T-helper 9 cell (primary cell): Measurements from ENCODE around the gene SCN8A.

ENCODE experiments used
- DNase-seq: peaks from one replicate; pipeline ENCODE4 v3.0.0-alpha.2; 2020

Gene SCN8A

DNA sequence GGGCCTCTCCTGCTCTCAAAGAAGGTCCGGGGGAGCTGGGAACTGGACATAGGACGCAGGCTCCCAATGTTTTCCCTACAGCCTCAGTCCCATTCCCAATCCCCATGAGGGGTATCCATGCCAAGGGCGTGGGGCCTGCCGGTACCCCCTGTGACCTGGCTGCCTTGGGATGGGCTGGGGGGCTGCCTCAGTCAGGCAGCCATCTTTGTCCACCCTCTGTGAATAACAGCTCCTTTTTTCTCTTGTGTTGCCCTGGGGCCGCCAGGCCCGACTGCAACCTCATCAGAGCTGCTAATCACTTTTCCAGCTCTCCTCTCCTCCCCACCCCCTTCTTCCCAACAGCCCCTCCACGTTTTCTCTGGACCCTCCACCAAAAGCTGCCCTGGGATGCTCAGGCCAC, 246.3 kb downstream of the SCN8A start:
- DNase-seq: no peak

DNA sequence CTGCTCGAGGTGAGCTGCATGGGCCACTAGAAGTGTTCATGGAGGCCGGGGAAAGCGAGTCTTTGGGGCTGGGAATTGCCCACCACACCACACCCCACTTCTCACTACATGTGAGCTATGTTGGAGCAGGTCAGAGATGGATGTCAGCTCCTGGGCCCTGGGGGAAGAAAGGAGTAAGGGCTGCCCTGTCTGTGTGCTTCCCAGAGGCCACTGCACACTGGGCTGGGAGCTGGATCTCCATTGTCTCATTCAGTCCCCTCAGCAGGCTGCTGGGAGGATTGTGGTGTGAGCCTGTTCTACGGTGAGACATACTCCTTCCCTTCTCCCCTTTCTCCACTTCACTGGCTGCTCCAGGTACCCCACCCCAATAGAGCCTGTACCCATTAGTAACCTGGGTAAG, 247.0 kb downstream of the SCN8A start:
- DNase-seq: no peak

DNA sequence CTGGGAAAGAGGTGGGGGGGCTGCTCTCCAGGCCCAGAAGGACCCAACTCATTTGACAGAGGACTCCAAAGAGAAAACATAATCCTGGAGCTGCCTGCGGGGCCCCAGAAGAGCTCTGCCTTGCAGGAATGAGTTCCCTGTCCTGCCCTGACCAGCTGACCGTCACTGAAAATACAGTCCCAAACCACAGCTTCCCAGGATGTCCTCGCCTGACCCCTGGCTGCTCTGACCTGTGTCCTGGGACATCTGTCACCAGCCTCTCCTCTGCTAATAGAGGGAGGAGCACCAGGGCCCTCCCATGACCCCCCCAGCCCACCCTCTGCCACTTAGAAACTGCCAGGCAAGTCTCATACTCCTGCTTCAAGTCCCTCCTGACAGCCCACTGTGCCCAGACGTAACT, 247.7 kb downstream of the SCN8A start:
- DNase-seq: no peak

DNA sequence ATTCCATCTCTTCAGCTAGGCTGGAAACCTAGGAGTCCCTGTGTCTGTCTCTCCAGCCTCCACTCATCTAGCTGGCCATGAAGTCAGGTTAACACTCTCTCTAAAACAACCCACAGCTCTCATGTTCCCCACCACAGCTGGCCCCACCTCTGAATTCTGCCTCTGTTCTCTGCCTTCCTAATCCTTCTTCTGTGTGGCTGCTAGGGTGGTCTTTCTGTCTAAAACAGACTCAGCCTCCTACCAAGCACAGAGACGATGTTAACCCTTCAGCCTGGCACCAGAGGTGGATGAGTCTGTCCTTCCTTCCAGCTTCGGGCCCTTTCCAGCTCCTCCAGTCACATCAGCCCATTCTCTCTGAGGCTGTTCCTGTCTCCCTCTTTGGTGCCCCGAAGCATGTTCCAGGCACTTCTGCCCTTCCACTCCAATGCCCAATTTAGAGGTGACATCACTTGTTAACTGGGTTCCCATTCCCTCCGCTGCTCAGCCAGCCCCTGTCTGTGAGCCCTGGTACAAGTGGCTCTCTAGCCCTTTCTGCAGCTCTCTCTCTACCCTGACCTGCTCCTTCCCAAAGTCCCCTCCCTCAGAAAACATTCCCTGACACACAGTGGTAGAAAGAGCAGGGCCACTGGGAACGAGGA, 248.4 kb downstream of the SCN8A start:
- no peak for DNase-seq

DNA sequence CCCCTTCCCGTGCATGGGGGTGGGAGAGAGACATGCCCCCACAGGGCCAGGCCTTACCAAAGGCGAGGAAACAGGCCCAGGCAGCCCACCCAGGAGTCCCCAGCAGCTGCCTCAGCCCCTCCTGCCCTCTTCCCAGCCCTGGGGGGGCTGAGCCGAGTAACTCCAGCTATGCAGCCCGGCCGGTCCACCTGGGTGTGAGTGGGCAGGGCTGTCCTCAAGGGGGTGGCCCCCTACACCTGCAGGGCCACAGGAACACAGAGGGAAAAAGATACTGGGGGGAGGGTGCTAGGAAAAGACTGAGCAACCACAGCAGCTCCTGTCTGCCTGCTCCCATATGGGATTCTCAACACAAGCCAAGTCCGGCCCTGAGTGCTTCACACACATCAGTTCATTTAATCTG, 249.9 kb downstream of the SCN8A start:
- no peak for DNase-seq

DNA sequence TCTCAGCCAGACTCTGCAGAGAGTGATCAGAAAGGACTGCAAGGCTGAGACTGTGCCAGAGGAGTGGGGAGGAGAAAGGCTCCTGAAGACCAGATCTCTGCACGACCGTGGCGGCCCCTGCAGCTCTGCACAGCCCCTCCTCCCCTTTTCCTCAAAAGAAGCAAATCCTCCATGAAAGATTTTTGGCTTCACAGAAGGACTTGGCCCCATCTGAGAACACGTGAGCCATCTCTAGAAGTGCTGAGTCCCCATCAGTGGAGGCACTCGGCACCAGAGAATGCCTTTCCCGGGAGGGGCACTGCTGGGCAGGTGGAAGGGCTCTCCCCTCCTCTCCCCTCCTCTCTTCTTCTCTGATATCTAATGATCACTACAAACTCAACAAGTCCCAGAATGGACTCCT, 250.7 kb downstream of the SCN8A start:
- DNase-seq: no peak

DNA sequence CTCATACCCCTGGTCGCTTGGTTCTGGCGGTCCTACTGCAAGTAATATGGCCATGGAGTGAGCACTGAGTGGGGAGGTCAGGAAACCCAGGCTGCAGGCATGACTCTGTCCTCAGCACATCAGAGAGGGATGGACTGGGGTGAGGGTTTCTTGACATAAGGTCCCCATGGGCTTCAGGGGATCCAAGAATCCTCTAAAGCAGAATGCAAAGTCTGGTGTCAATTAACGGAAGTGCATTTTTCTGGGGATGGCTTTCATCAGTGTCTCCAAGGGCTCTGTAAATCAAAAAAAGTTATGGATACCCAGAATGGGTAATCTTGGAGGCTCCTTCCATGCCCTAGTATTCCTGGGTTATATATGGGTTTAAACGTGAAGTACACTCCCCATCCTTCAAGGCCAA, 253.8 kb downstream of the SCN8A start:
- no peak for DNase-seq

DNA sequence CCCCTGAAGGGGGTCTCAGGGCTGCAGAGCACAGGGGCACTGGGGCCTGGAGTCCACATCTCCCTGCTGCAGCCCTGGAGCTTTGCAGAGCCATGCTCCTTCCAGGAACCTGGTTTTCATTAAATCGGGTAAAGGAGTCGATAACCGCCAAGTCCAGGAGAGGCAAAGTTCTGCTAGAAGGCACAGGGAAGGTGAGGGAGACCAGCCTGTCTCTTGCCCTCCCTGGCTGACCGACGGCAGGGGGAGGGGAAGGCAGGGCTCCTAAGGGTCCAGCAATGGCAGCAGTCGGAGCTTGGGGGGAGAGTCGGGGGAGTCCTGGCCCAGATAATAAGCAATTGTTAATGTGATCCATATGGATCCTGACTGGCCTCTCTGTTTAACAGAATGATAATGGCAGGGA, 254.4 kb downstream of the SCN8A start:
- no peak for DNase-seq

DNA sequence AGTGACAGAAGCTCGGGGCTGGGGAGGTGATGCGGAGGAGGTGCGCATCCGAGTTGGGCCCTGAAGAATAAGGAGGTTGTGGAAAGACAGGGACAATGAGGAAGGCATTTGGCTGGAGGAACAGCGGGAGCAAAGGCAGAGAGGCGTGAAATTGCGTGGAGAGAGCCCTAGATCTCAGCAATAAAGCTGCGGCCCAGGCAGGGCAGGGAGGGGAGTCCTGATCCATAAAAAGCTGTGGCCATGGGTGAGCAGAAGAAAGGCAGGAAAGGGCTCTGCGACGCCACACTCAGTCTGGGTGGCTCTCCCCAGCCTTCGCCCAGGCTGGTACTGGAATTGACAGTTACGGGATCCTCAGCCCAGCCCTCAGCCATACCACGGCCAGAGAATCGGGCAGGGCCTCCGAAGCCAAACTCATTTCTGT, 255.2 kb downstream of the SCN8A start:
- no peak for DNase-seq

DNA sequence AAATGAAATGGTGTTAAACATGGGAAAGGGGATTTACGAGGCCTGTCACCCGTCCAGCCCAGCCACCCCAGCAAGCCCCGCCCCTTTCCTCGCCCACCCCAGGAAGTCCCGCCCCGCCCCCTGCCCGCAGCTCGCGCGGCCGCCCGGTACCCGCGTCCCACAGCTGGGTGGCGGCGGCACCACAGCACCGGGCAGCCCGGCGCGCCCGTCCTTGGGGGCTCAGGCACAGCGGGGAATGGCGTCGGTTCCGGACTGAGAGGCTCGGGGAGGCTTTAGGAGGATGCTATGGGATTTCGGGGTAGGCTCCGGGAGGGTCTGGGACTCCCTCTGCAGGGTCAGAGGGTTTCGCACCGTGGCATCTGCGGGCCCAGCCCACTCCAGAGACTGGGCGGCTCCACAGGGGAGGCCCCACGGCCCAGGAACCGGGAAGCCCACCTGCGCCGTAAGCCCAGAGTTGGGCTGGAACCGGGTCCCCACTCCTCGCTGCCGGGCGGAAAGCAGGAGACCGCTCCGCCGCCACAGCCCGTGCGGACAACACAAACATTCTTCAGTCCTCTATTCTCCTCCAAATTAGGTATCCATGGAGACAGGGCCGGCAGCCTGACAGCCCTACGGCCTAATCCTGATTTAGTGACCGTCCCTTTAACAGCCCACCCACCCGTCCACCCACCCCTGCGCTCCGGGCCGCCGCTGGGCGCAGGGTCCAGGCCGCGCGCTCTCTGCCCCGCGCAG, 256.0 kb downstream of the SCN8A start:
- peak; percentile 27 for DNase-seq

DNA sequence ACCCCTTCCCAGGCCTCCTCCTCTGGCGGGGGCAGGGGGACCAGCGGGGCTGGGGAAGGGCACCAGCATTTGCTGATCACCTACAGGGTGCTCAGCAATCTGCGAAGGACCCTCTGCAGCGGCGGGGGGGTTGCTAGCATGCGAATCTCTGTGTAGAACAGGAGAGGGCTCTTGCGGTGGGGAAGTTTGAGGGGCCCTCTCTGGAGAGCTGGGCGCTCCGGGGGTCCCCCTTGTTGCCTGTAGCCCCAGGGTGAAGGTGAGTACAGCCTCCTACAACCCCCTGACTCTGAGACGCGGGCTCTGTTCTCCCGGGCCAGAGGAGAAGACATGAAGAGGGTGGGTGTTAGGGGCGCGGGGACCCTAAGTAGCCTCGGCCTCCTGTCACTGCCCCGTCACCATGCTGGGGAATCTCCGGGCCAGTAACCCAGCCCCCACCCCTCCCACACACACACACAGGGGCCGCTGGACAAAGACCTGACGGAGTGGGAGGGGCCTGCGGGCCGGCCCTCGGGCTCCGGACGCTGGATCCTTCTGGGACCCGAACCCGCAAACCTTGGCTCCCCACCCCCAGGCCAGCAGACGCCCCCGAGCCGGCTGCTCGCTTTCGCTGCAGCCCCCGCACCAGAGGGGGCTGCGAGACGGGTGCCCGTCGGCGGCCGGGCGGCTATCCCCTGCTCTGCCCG, 256.8 kb downstream of the SCN8A start:
- no peak for DNase-seq

DNA sequence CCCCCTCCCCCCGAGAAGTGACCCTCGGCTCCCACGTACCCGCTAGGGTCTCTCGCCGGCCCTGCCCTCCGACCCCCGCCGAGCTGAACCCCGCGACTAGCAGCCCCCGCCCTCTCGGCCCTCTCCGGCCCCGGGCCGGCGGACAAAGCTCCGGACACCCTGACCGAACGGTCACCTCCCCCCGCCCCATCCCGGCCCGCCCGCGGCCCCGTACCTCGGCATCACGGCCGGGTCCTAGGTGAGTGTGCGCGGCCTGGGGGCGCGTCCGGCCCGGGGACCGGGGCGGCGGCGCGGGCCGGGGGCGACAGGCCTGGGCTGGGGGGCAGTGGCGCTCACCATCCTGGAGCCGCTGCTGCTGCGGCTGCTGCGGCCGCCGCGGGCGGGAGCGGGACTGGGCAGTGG, 257.3 kb downstream of the SCN8A start, which contains the start of gene FIGNL2:
TSS of gene FIGNL2 (minus strand) at position 393 of the 402 bp plus-strand sequence. CDS start 26,305 bp downstream, outside the sequence.
- no peak for DNase-seq

DNA sequence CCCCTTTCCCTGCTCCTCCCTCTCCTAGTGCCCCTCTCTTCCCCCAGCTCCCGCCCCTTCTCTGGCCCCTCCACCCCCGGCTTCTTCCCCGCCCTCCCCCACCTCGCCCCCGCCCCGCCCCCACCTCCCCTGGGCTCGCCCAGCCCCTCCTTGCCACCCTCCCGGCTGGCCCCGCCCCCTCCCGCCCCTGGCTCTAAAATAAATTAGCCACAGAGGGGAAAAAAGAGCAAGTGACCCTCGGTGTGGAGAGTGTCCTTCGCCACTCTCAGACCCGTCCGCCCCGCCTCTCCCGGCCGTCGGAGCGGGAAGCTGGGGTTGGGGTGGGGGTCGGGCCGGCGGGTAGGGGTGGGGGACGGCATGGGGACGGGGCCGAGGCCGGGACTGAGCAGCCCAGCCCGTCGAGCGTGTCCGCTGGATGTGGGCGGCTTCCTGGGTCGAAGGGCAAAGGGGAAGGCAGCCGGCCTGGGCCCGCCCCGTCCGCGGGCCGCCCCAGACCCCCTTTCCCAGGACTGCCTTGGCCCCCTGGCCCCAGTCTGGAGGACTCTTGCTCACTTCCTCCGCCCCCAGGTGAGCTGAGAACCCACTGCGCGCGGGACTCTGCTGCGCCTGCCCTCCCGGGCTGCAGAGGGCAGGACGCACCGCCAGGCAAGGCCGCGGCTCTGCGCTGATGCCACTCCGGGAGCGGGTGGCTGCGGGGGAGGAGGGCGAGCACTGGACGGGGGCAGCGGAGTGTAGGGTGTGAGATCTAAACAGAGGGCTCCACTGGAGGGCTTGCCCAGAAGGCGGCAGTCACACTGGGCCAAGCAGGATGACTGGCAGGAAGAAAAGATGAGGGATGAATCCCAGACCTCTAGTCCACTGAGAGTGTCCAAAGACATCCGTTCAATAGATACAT, 258.1 kb downstream of the SCN8A start:
- no peak for DNase-seq

DNA sequence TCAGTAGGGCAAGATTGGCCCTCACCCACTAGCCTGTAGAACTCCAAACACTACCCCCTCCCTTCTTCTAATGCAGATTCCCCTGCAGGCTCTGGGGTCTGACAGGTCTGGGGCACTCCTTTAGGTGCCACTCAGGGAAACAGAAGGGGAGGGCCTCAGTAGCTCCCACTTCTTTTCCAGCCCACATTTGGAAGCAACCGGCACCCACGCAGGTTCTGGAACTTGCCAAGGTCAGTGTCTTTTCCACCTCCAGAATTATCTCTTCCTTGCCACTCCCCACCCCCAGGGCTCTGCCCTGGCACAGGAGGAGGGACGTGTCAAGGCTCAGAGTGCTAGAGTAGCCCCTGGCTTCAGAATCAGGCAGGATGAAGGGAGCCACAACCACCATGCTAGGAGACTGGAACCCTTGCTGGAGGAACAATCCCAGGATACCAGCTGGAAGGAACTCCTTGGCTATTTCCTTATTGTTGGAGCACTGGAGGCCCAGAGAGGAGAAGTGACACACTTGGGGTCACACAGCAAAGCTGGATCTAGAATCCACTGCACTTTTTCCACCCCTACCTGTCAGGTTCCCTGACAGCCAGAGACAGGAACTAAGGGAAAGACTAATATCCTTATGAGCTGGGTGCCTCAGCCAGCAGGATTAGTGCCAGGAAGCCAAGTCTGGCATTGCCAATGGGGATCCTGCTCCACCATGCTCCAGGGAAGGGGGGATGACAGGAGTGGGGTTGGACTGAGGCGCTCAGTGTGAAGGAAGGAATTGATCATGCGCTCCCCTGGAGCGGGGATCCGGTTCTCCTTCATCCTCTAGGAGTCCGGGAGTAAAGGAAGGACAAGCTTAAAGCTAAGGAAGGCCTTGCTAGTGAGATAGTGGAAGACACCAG, 259.3 kb downstream of the SCN8A start:
- DNase-seq: no peak

DNA sequence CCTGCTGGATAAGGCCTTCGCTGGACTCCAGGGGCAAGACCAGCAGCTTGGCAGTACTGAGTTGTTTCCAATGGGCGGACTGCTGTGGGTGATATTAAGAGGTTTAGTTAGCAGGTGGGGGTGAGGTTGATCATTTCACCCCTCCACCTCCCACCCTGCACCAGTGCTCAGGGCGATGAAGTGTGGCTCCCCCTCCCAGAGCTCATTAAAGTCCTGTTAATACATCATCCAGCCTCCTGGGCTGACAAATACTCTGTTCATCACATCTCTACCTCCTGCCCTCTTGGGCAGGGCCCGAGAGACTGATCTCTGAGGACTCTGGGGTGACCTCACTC, 259.9 kb downstream of the SCN8A start:
- DNase-seq: no peak

DNA sequence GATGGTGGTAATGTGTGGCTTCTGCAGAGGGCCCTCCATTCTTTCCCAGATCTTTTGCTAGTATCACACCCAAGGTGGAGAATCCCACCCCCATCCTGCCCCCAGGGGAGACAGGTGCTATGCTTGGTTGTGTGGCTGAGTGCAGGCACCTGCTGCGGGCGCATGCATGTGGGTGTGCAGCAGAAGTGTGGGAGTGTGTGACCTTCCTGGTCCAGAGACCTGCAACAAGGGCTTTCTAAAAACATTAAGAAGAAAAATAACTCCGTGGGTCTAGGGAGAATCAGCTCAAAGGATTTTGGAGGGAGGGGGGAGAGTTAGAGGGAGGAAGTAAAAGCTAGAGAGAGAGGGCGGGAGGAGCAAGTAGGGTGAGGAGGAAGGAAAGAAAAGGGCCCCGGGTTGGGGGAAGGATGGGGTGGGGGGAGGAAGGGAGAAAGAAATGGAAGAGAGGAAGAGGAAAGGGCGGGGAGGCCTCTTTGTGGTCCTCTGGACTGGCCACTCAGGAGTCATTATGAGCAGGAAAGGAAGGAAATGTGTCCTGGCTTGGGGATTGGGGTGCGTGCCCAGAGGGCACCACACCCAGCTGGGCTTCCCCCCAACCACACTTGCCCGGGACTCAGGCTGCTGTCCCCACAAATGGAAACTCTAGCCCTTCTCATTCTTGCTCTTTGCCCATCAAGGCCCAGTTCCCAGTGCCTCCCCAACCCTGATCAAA, 260.5 kb downstream of the SCN8A start:
- no peak for DNase-seq

DNA sequence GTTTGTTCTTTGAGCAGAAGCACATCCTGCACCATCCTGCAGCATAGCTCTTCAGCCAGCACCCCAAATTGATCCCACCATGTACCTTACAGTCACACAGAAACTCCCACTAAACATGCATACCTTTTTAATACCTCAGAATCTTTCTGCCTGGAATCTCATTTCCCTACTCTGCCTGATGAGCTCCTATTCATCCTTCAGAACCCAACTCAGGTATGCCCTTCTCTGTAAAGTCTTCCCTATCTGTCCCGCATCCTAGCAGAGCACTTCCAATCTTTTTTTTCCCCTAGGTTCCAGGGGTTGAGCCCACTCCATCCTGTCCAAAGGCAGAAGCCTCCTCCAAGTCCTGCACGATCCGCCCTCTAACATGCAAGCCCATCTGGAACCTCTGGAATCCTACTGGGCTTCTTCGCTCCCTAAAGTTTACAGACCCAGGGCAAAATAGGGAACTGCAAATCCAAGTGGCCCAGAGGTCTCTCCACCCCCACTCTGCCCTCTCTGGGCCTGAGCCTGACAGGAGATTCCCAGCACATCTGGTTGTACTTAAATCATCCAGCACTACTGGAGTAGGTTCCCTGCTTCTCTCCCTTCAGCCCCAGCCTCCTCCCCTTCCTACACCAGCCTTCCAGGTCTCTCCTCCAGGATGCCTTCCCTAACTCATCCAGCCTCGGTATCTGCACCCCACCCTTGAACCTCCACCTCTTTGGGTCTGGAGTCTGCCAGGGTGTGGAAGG, 261.5 kb downstream of the SCN8A start:
- DNase-seq: no peak

DNA sequence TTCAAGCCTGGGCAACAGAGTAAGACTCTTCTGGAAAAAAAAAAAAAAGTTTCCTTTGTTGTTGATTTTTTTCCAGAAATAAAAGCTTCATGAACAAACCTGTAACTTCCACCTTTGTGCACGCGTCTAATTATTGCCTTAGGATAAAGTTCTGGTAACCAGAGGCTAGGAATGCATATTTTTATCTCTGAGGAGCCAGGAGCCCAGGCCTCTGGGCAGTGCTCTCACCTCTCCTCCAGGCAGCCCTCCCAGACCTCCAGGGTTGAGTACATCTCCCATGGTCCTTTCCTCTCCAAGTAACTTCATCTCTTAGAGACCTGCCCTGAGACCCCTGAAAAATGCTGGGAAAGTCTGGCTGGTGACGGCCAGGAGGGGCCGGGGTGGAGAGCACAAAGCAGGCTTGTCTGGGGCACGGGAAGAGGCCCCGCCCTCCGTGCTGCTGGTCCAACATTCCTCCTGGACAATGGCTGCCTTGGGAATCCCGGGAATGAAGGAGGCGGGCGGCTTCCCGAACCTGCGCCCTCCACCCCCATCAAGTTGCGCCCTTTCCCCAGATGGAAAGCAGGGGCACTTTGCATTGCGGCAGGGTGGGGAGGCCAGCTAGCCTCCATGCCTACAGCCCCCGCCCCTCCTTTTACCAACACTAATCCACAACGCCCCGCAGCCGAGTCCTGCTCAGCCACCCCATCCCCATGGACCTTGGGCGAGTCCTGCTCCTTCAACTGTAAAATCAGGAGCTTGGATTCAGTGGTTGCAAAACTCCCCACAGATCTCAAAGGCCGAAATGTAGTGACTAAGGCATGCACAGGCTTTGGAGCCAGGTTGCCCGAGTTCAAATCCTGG, 264.8 kb downstream of the SCN8A start:
- no peak for DNase-seq

DNA sequence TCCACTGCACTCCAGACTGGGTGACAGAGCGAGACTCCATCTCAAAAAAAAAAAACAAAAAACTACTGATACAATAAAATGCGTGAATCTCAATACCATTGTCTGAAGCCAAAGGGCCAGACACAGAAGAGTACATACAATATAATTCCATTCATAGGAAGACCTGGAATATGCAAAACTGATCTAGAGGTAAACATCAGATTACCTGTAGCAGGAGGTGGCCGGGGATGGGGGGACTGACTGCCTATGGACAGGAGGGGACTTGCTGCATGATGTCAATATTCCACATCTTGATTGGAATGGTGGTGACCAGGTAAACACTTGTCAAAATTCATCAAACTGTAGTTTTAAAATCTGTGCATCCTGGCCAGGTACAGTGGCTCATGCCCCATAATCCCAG, 270.0 kb downstream of the SCN8A start:
- DNase-seq: no peak
